H1 (cell line): ENCODE data around the gene EN1. TPM values are rescaled to one million over a fixed set of nuclear protein-coding genes. Genes with fewer than 3 reads are reported as not detected.

Experiments
- EGR1 ChIP-seq: IDR thresholded peaks from 2 replicates; pipeline ENCODE4 v1.6.1; 2011; ENCODE audit warnings: low read depth, low read length, borderline replicate concordance
- NANOG ChIP-seq: IDR thresholded peaks from 2 replicates; pipeline ENCODE4 v1.6.1; 2011; ENCODE audit warnings: low read length, low read depth, mild to moderate bottlenecking, inconsistent platforms; ENCODE audit not compliant: insufficient read depth, poor library complexity, severe bottlenecking
- PHF8 ChIP-seq: fragments of 200-600 bp; sonication (generic); conservative IDR thresholded peaks from 2 replicates; pipeline ENCODE4 v1.7.1; 2012; ENCODE audit warnings: low read depth, mild to moderate bottlenecking, inconsistent platforms, low read length, moderate library complexity
- SIX5 ChIP-seq: IDR thresholded peaks from 2 replicates; pipeline ENCODE4 v1.6.1; 2011; ENCODE audit warnings: mild to moderate bottlenecking, low read depth, low read length
- polyA plus RNA-seq, 7 experiments: library from polyadenylated mRNA; depleted of rRNA in 3 of 7; stranded (reverse) in 5 of 7; unstranded in 2 of 7; fragments of >200 nt in 5 of 7; fragments of 200-250 nt in 2 of 7; gene quantifications; 1 replicate in 5 of 7; 2 replicates in 1 of 7; 4 replicates in 1 of 7; pipeline versions ENCODE4 v1.2.1 to v1.2.3, GENCODE V29; 2011 to 2013; ENCODE audit warnings: missing spikeins in 2 of 7, mixed read lengths in 2 of 7
- total RNA-seq: library from RNA; stranded (reverse); fragmentation: NEBNext Ultra II Directional; extraction: Animal tissue kit (Norgen Biotek cat#: 25700); gene quantifications from 2 replicates; pipeline ENCODE4 v1.2.1, GENCODE V29; 2021
- TF ChIP-seq, protein P1 (sequence below): fragments of 300-600 bp; sonication (generic); IDR thresholded peaks from 2 replicates; pipeline ENCODE4 v1.7.1; 2012; ENCODE audit warnings: low read length, moderate library complexity, mild to moderate bottlenecking, inconsistent platforms; ENCODE audit not compliant: insufficient replicate concordance
- TF ChIP-seq, protein P2 (sequence below): IDR thresholded peaks from 2 replicates; pipeline ENCODE4 v1.6.1; 2011; ENCODE audit warnings: low read length, improper control_type of control experiment
- TF ChIP-seq, protein P3 (sequence below): IDR thresholded peaks from 2 replicates; pipeline ENCODE4 v1.6.1; 2011; ENCODE audit warnings: low read depth, mild to moderate bottlenecking, low read length; ENCODE audit not compliant: insufficient read depth

The EN1 gene
- total and polyA plus RNA-seq, 2 of the 8 experiments (the other 6 are each of a cell fraction or from before 2014, with no cell fraction given): not detected

DNA sequence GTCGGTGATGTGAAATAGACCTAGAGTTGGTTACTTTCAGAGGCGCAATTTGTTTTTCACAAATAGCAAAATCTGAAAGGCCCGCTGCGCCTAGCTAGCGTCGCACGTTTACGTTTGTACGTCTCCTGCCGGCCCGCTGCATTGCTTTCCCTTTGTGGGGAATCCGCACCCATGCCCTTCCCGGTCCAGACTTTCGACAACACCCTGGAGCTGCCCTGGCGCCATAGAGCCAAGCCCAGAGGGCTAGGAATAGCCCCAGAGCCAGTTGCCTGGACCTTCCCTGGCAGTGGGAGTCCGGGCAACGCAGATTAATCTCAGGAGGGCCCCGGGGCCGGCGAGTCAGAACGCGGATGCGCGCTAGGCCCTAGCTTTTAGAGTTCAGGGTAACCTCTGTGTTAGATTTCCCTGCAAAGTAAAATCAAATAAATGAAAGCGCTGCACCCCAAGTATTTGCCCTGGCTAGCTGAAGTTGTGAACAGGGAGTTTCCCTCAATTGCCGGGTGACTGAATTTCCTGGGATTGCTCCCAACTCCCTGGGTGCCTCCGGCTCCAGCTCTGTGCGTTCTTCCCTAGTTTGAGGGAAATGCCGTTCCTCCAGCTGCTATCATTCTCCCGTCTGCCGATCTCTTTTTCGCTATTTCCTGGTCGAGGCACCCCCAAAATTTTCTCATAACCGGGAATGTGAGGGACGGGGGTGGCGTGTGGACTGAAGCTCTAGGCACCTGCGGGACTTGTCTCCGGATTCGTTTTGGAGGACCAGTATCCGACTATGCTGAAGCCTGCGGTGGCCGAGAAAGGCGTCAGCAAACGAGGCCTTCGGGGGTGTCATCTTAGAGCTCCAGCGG, 1.2 kb upstream of the EN1 start (continued):
- TF ChIP-seq, protein P1, sequence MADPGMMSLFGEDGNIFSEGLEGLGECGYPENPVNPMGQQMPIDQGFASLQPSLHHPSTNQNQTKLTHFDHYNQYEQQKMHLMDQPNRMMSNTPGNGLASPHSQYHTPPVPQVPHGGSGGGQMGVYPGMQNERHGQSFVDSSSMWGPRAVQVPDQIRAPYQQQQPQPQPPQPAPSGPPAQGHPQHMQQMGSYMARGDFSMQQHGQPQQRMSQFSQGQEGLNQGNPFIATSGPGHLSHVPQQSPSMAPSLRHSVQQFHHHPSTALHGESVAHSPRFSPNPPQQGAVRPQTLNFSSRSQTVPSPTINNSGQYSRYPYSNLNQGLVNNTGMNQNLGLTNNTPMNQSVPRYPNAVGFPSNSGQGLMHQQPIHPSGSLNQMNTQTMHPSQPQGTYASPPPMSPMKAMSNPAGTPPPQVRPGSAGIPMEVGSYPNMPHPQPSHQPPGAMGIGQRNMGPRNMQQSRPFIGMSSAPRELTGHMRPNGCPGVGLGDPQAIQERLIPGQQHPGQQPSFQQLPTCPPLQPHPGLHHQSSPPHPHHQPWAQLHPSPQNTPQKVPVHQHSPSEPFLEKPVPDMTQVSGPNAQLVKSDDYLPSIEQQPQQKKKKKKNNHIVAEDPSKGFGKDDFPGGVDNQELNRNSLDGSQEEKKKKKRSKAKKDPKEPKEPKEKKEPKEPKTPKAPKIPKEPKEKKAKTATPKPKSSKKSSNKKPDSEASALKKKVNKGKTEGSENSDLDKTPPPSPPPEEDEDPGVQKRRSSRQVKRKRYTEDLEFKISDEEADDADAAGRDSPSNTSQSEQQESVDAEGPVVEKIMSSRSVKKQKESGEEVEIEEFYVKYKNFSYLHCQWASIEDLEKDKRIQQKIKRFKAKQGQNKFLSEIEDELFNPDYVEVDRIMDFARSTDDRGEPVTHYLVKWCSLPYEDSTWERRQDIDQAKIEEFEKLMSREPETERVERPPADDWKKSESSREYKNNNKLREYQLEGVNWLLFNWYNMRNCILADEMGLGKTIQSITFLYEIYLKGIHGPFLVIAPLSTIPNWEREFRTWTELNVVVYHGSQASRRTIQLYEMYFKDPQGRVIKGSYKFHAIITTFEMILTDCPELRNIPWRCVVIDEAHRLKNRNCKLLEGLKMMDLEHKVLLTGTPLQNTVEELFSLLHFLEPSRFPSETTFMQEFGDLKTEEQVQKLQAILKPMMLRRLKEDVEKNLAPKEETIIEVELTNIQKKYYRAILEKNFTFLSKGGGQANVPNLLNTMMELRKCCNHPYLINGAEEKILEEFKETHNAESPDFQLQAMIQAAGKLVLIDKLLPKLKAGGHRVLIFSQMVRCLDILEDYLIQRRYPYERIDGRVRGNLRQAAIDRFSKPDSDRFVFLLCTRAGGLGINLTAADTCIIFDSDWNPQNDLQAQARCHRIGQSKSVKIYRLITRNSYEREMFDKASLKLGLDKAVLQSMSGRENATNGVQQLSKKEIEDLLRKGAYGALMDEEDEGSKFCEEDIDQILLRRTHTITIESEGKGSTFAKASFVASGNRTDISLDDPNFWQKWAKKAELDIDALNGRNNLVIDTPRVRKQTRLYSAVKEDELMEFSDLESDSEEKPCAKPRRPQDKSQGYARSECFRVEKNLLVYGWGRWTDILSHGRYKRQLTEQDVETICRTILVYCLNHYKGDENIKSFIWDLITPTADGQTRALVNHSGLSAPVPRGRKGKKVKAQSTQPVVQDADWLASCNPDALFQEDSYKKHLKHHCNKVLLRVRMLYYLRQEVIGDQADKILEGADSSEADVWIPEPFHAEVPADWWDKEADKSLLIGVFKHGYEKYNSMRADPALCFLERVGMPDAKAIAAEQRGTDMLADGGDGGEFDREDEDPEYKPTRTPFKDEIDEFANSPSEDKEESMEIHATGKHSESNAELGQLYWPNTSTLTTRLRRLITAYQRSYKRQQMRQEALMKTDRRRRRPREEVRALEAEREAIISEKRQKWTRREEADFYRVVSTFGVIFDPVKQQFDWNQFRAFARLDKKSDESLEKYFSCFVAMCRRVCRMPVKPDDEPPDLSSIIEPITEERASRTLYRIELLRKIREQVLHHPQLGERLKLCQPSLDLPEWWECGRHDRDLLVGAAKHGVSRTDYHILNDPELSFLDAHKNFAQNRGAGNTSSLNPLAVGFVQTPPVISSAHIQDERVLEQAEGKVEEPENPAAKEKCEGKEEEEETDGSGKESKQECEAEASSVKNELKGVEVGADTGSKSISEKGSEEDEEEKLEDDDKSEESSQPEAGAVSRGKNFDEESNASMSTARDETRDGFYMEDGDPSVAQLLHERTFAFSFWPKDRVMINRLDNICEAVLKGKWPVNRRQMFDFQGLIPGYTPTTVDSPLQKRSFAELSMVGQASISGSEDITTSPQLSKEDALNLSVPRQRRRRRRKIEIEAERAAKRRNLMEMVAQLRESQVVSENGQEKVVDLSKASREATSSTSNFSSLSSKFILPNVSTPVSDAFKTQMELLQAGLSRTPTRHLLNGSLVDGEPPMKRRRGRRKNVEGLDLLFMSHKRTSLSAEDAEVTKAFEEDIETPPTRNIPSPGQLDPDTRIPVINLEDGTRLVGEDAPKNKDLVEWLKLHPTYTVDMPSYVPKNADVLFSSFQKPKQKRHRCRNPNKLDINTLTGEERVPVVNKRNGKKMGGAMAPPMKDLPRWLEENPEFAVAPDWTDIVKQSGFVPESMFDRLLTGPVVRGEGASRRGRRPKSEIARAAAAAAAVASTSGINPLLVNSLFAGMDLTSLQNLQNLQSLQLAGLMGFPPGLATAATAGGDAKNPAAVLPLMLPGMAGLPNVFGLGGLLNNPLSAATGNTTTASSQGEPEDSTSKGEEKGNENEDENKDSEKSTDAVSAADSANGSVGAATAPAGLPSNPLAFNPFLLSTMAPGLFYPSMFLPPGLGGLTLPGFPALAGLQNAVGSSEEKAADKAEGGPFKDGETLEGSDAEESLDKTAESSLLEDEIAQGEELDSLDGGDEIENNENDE: no peak
- no peak for TF ChIP-seq PHF8
- TF ChIP-seq EGR1: no peak
- TF ChIP-seq NANOG: no peak
- TF ChIP-seq, protein P2, sequence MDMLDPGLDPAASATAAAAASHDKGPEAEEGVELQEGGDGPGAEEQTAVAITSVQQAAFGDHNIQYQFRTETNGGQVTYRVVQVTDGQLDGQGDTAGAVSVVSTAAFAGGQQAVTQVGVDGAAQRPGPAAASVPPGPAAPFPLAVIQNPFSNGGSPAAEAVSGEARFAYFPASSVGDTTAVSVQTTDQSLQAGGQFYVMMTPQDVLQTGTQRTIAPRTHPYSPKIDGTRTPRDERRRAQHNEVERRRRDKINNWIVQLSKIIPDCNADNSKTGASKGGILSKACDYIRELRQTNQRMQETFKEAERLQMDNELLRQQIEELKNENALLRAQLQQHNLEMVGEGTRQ: no peak
- no peak for TF ChIP-seq SIX5
- TF ChIP-seq, protein P3, sequence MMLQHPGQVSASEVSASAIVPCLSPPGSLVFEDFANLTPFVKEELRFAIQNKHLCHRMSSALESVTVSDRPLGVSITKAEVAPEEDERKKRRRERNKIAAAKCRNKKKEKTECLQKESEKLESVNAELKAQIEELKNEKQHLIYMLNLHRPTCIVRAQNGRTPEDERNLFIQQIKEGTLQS: no peak
